Ovary (tissue), 9 donors: ENCODE measurements around the gene ETFBKMT. TPM values are rescaled to one million over a fixed set of nuclear protein-coding genes. Genes with fewer than 3 reads are reported as not detected.
A peak's percentile ranks its signal among the peaks of the same experiment; 100 is the strongest.

Experiments
- DNase-seq, 5 donors: peaks; one replicate each; pipeline ENCODE4 v3.0.0-alpha.2; 2019 to 2020
- H3K27ac ChIP-seq, 2 donors: fragments of 200-600 bp; one replicate each; pipeline versions ENCODE4 v1.5.1 to v1.8.0; 2019 to 2022
- H3K27me3 ChIP-seq: fragments of 200-600 bp; one replicate; pipeline ENCODE4 v1.8.0; 2022
- H3K36me3 ChIP-seq: fragments of 200-600 bp; sonication (generic); one replicate; pipeline ENCODE4 v1.5.1; 2019
- H3K4me1 ChIP-seq: one replicate; pipeline ENCODE4 v1.8.1; 2013; ENCODE audit warnings: mild to moderate bottlenecking, moderate library complexity; ENCODE audit not compliant: insufficient read depth
- H3K4me3 ChIP-seq: fragments of 200-600 bp; sonication (generic); one replicate; pipeline ENCODE4 v1.5.1; 2017
- H3K9me3 ChIP-seq, 2 donors: fragments of 200-600 bp in 1 of 2; sonication (generic) in 1 of 2; one replicate each; pipeline versions ENCODE4 v1.5.1 to v1.8.1; 2013 to 2019; ENCODE audit warnings: mild to moderate bottlenecking in 1 of 2, moderate library complexity in 1 of 2
- EP300 ChIP-seq: sonication (generic); formaldehyde crosslinking; IDR thresholded peaks from one replicate; pipeline ENCODE4 v1.6.1; 2017; ENCODE audit warnings: antibody characterized with exemption
- POLR2A ChIP-seq: fragments of 450-650 bp; IDR thresholded peaks from one replicate; pipeline ENCODE4 v1.6.1; 2017; ENCODE audit warnings: antibody characterized with exemption, mild to moderate bottlenecking, moderate library complexity
- WGBS, 3 donors: extraction: QIAGEN DNeasy Blood & Tissue Kit in 1 of 3; methylation state at CpG; one replicate each; pipeline versions ENCODE4 v1.1.5 to v1.1.7; 2013 to 2017; 5-methylcytosine and 5-hydroxymethylcytosine counted together
- intact Hi-C, 4 donors: fragments of 100-400 bp; cut with DNase I; formaldehyde crosslinking; loops; one replicate each; pipeline versions ENCODE4 v1.11.0 to v1.15.1; 2022 to 2023
- polyA plus RNA-seq, 2 donors: library from polyadenylated mRNA; stranded (reverse); fragments of 200-250 nt in 1 of 2; fragments of 350-450 nt in 1 of 2; fragmentation: Illumina TruSeq in 1 of 2; extraction: RNeasy Lipid Tissue Mini Kit (QIAGEN cat#74804) in 1 of 2; gene quantifications; one replicate each; pipeline ENCODE4 v1.2.3, GENCODE V29; 2013 to 2014
- total RNA-seq, 7 donors: library from RNA; depleted of rRNA in 2 of 7; stranded (reverse); fragments of >200 nt in 2 of 7; fragmentation: NEBNext Ultra II Directional in 3 of 7; extraction: Animal tissue kit (Norgen Biotek cat#: 25700) in 3 of 7; gene quantifications; one replicate each; pipeline versions ENCODE4 v1.1.0 to v1.2.4, GENCODE V29; 2016 to 2023
- TF ChIP-seq, protein P1 (sequence below), 3 donors: fragments of 450-650 bp in 2 of 3; fragments of 200-600 bp in 1 of 3; IDR thresholded peaks; one replicate each; pipeline versions ENCODE4 v1.5.1 to v1.8.0; 2016 to 2022; ENCODE audit warnings: antibody characterized with exemption in 3 of 3, mild to moderate bottlenecking in 1 of 3
- donor health status: DM: no; HTN: no; CAD: no; lungs with moderate emphysema.
- donor health status: DM: no; HTN: no; CAD: no.
- donor health status: Bipolar disorder and iron deficiency.
- donor health status: DM: yes; HTN: yes; CAD: no.
- donor health status: DM: no; HTN: no; CAD: no.
- donor health status: DM: yes; HTN: yes; CAD: no.

The ETFBKMT gene
- total and polyA plus RNA-seq, 9 donors: 2.5 to 8.2 (median 5.5) TPM

GRCh38 chr12:31641509-31642090 is 17.9 kb upstream of the ETFBKMT start:
- no peaks in the 10 kb centered on the region for H3K36me3 ChIP-seq
- peak in 3 of 5 donors; percentile 41 to 49 (median 46) for DNase-seq
- WGBS, 3 donors: 2 to 19% (median 5%) methylated on average over 11 of the region's 11 CpGs
- peaks cover 17% of the 10 kb centered on the region for H3K4me1 ChIP-seq
- no peaks in the 10 kb centered on the region for H3K27me3 ChIP-seq
- H3K4me3 ChIP-seq: no peak overlapping the region
- peak overlapping the region; percentile 25 to 82 for H3K27ac ChIP-seq
- intact Hi-C loops: no loop called here
- H3K9me3 ChIP-seq: no peaks in the 10 kb centered on the region
- TF ChIP-seq, protein P1, sequence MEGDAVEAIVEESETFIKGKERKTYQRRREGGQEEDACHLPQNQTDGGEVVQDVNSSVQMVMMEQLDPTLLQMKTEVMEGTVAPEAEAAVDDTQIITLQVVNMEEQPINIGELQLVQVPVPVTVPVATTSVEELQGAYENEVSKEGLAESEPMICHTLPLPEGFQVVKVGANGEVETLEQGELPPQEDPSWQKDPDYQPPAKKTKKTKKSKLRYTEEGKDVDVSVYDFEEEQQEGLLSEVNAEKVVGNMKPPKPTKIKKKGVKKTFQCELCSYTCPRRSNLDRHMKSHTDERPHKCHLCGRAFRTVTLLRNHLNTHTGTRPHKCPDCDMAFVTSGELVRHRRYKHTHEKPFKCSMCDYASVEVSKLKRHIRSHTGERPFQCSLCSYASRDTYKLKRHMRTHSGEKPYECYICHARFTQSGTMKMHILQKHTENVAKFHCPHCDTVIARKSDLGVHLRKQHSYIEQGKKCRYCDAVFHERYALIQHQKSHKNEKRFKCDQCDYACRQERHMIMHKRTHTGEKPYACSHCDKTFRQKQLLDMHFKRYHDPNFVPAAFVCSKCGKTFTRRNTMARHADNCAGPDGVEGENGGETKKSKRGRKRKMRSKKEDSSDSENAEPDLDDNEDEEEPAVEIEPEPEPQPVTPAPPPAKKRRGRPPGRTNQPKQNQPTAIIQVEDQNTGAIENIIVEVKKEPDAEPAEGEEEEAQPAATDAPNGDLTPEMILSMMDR (IDR thresholded peaks at IDR 0.05): no peak
- TF ChIP-seq POLR2A: no peak
- TF ChIP-seq EP300: no peak

DNA sequence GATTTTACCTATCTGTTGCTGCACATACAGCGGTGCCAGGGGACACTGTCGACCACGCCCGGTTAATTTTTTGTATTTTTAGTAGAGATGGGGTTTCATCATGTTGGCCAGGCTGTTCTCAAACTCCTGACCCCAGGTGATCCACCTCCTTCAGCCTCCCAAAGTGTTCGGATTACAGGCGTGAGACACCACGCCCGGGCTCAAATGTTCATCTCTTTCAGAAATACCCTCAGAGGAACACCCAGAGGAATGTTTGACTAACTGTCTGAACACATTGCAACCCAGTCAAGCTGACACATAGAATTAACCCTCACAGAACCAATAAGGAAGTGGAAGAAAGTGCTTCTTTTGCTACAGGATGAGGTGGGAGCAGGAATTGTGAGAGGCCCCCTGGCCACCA is 15.0 kb upstream of the ETFBKMT start:
- intact Hi-C loops: no loop called here
- Histone ChIP-seq H3K4me3 (no peak overlapping the region), H3K36me3 (no peaks in the 10 kb centered on the region), H3K4me1 (peaks cover 20% of the 10 kb centered on the region), H3K27ac (peak overlapping the region in 1 of 2 donors; percentile 55), H3K9me3 (no peaks in the 10 kb centered on the region), H3K27me3 (no peaks in the 10 kb centered on the region)
- no peak for DNase-seq
- 90 to 94% (median 90%) methylated on average over 8 of the region's 8 CpGs for WGBS, 3 donors
- TF ChIP-seq EP300: no peak

DNA sequence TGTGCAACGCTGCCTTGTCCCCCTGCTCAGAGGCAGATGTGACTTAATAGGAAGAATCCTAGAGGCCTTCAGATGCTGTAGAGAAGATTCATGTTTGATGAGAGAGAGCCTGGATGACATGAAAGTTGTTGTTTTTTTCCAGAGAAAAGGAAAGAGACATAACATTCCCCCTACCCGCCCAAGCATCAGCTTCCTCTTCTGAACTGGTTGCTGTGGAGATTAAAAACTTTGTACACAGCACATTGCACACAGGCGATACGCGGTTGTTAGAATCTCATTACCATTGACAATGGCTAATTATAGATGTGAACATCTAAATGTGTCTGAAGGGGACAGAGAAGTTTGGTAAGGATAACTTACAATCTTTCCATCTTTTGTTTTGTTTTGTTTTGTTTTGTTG is 13.6 kb upstream of the ETFBKMT start:
- peaks cover 20% of the 10 kb centered on the region for H3K4me1 ChIP-seq
- no peak overlapping the region for H3K4me3 ChIP-seq
- peak overlapping the region in 1 of 2 donors; percentile 55 for H3K27ac ChIP-seq
- WGBS, 3 donors: 7 to 33% (median 15%) methylated on average over 5 of the region's 5 CpGs
- intact Hi-C loops: no loop called here
- DNase-seq: no peak
- no peak for TF ChIP-seq POLR2A
- no peak for TF ChIP-seq EP300
- TF ChIP-seq, protein P1 (IDR thresholded peaks at IDR 0.05): no peak
- no peaks in the 10 kb centered on the region for H3K27me3 ChIP-seq
- no peaks in the 10 kb centered on the region for H3K9me3 ChIP-seq
- no peaks in the 10 kb centered on the region for H3K36me3 ChIP-seq

DNA sequence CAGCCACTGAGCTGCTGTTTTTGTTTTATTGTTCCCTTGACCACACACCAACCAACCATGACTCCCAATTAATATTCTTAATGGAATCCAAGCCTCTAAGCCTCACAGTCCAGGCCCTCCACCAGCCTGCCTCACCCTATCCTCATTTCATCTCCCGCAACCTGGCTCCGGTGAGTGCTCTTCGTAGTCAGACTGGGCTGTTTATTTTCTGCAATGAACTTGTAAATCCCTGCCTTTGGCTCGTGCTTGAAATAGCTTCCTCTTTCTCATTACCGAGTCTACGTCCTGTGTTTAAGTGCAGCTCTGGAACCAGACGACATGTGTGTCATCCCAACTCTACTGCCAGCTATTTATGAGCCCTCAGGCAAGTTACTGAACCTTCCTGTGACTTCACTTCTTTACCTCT is 12.4 kb upstream of the ETFBKMT start:
- H3K9me3 ChIP-seq: no peaks in the 10 kb centered on the region
- H3K36me3 ChIP-seq: no peaks in the 10 kb centered on the region
- no peaks in the 10 kb centered on the region for H3K27me3 ChIP-seq
- H3K4me1 ChIP-seq: peaks cover 20% of the 10 kb centered on the region
- 55 to 65% (median 61%) methylated on average over 7 of the region's 7 CpGs for WGBS, 3 donors
- no peak for TF ChIP-seq EP300
- TF ChIP-seq, protein P1 (IDR thresholded peaks at IDR 0.05): no peak
- no peak for TF ChIP-seq POLR2A
- no peak overlapping the region for H3K27ac ChIP-seq
- no peak for DNase-seq
- H3K4me3 ChIP-seq: no peak overlapping the region
- intact Hi-C loops: no loop called here

GRCh38 chr12:31650918-31651317 is 8.6 kb upstream of the ETFBKMT start:
- intact Hi-C loops: loop anchor here in 3 of 4 donors (5.0 to 10.0 kb wide), 5 partner anchors 304 to 1244 kb away; partner anchors contain the start of genes DNM1L (in 2 of the 3), PKP2 (in 1 of the 3) and RESF1 (in 1 of the 3)
- Histone ChIP-seq H3K27ac (no peak overlapping the region), H3K27me3 (no peaks in the 10 kb centered on the region), H3K9me3 (no peaks in the 10 kb centered on the region), H3K4me1 (peaks cover 9% of the 10 kb centered on the region), H3K4me3 (no peak overlapping the region), H3K36me3 (no peaks in the 10 kb centered on the region)
- TF ChIP-seq POLR2A (no peak), EP300 (no peak)
- TF ChIP-seq, protein P1 (IDR thresholded peaks at IDR 0.05): no peak
- DNase-seq: no peak
- 66 to 74% (median 67%) methylated on average over 6 of the region's 6 CpGs for WGBS, 3 donors
